Spleen (tissue), 11 donors: ENCODE results near the gene PCSK4. TPM values are rescaled to one million over a fixed set of nuclear protein-coding genes. Genes with fewer than 3 reads are reported as not detected.

Source experiments
- DNase-seq: peaks from one replicate; pipeline ENCODE4 v3.0.0-alpha.2; 2020
- H3K27ac ChIP-seq, 8 donors: fragments of 200-600 bp; sonication (generic) in 7 of 8; 1 replicate in 4 of 8; 2 replicates in 4 of 8; pipeline versions ENCODE4 v1.5.0 to v1.8.0; 2016 to 2021; ENCODE audit warnings: inconsistent platforms in 4 of 8, mild to moderate bottlenecking in 4 of 8, moderate library complexity in 1 of 8
- H3K27me3 ChIP-seq, 7 donors: fragments of 200-600 bp; sonication (generic) in 6 of 7; replicated peaks in 1 of 7; 1 replicate in 4 of 7; 2 replicates in 3 of 7; pipeline versions ENCODE4 v1.5.0 to v1.8.0; 2016 to 2021; ENCODE audit warnings: inconsistent platforms in 3 of 7, mild to moderate bottlenecking in 1 of 7
- H3K36me3 ChIP-seq, 6 donors: fragments of 200-600 bp; sonication (generic) in 5 of 6; 1 replicate in 4 of 6; 2 replicates in 2 of 6; pipeline versions ENCODE4 v1.5.0 to v1.8.0; 2016 to 2021; ENCODE audit warnings: inconsistent platforms in 2 of 6
- H3K4me1 ChIP-seq, 6 donors: fragments of 200-600 bp; sonication (generic) in 5 of 6; 1 replicate in 3 of 6; 2 replicates in 3 of 6; pipeline versions ENCODE4 v1.5.0 to v1.8.0; 2016 to 2021; ENCODE audit warnings: inconsistent platforms in 3 of 6
- H3K4me3 ChIP-seq, 8 donors: fragments of 200-600 bp; sonication (generic) in 7 of 8; 1 replicate in 4 of 8; 2 replicates in 4 of 8; pipeline versions ENCODE4 v1.5.0 to v1.8.0; 2016 to 2021; ENCODE audit warnings: inconsistent platforms in 4 of 8, mild to moderate bottlenecking in 4 of 8, moderate library complexity in 2 of 8
- H3K9me3 ChIP-seq, 8 donors: fragments of 200-600 bp; sonication (generic) in 7 of 8; 1 replicate in 4 of 8; 2 replicates in 4 of 8; pipeline versions ENCODE4 v1.5.0 to v1.8.0; 2016 to 2021; ENCODE audit warnings: inconsistent platforms in 4 of 8
- POLR2A ChIP-seq, 3 donors: fragments of 450-650 bp; IDR thresholded peaks; one replicate each; pipeline ENCODE4 v1.5.1; 2017; ENCODE audit warnings: antibody characterized with exemption in 3 of 3, mild to moderate bottlenecking in 1 of 3
- POLR2AphosphoS5 ChIP-seq, 3 donors: sonication (generic); formaldehyde crosslinking; IDR thresholded peaks; one replicate each; pipeline ENCODE4 v1.5.1; 2017; ENCODE audit warnings: antibody characterized with exemption in 3 of 3
- WGBS, 5 donors: extraction: QIAGEN DNeasy Blood & Tissue Kit in 3 of 5; methylation state at CpG; one replicate each; pipeline versions ENCODE4 v1.1.5 to v1.1.7; 2013 to 2018; 5-methylcytosine and 5-hydroxymethylcytosine counted together
- intact Hi-C: fragments of 100-400 bp; cut with DNase I; formaldehyde crosslinking; loops from one replicate; pipeline ENCODE4 v1.15.0; 2023; ENCODE audit warnings: low total_unique reads
- polyA plus RNA-seq, 3 donors: library from polyadenylated mRNA; stranded (reverse); fragments of 200-250 nt; gene quantifications; one replicate each; pipeline ENCODE4 v1.2.1, GENCODE V29; 2013
- total RNA-seq, 7 donors: library from RNA; depleted of rRNA in 3 of 7; stranded (reverse); fragments of >200 nt in 3 of 7; fragmentation: NEBNext Ultra II Directional in 4 of 7; extraction: Animal tissue kit (Norgen Biotek cat#: 25700) in 4 of 7; gene quantifications; one replicate each; pipeline versions ENCODE4 v1.1.0 to v1.2.1, GENCODE V29; 2016 to 2021
- TF ChIP-seq, protein P1 (sequence below), 11 experiments: fragments of 200-600 bp in 7 of 11; fragments of 450-650 bp in 4 of 11; sonication (generic) in 4 of 11; IDR thresholded peaks in 8 of 11; conservative IDR thresholded peaks in 3 of 11; 1 replicate in 7 of 11; 2 replicates in 4 of 11; pipeline versions ENCODE4 v1.4.0 to v1.8.0; 2016 to 2021; ENCODE audit warnings: antibody characterized with exemption in 11 of 11, inconsistent platforms in 4 of 11, mild to moderate bottlenecking in 1 of 11
- donor health status: healthy with polysubstance abuse.
- donor health status: DM: no; HTN: no; CAD: no; lungs with moderate emphysema.
- donor health status: DM: no; HTN: no; CAD: no.
- donor health status: Bipolar disorder and iron deficiency.
- donor health status: healthy.
- donor health status: DM: no; HTN: no; CAD: no.
- donor health status: DM: yes; HTN: yes; CAD: no.

Gene PCSK4
- total and polyA plus RNA-seq, 10 donors, result 1.1 to 4.2 (median 1.9) TPM

DNA sequence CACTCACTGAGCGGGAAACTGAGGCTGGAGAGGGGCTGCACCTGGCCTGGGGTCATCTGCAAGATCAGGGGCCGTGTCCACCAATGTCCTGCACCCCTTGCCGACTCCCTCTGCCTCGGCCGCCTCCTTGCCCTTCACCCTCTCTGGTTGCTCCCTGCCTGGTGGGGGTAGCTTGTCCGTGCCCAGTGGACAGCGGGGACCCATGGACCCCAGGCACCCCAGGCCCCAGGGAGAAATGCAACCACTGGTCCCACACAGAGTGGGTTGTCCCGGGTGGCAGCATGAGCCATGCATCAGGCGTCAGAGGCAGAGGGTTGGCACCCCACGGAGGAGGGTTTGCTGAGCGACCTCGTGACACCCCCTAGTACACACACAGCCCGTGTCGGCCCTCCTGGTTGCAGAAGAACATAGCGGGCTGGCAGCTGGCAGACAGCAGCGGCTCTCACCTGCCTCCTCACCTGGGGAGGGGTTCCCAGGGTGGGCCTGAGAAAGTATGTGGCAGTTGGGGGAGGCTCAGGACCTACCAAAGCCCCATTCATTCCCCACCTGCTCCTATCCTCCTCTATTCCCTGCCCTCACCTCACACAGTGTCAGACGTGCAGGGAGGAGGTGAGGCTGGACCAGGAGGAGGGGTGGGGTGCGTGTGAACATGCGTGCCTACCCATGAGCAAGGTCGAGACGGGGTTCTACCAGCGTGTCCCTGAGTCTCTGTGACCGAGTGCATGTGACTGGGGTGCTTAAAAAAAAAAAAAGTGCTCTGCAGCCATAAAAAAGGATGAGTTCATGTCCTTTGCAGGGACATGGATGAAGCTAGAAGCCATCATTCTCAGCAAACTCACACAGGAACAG lies 14.0 kb upstream of the PCSK4 start:
- H3K4me3 ChIP-seq, result peak overlapping the region in 1 of 8 donors; percentile 24
- peaks cover 8 to 29% (median 19%) of the 10 kb centered on the region in 6 donors for H3K4me1 ChIP-seq
- no peak overlapping the region for H3K27ac ChIP-seq
- peaks cover 0 to 9% (median 0%) of the 10 kb centered on the region in 8 donors for H3K9me3 ChIP-seq
- H3K36me3 ChIP-seq, result no peaks in the 10 kb centered on the region
- WGBS, 5 donors, result 53 to 63% (median 57%) methylated on average over 22 to 23 of the region's 23 CpGs
- TF ChIP-seq POLR2A (IDR thresholded peaks at IDR 0.05) (no peak), POLR2AphosphoS5 (IDR thresholded peaks at IDR 0.05) (no peak)
- TF ChIP-seq, protein P1, sequence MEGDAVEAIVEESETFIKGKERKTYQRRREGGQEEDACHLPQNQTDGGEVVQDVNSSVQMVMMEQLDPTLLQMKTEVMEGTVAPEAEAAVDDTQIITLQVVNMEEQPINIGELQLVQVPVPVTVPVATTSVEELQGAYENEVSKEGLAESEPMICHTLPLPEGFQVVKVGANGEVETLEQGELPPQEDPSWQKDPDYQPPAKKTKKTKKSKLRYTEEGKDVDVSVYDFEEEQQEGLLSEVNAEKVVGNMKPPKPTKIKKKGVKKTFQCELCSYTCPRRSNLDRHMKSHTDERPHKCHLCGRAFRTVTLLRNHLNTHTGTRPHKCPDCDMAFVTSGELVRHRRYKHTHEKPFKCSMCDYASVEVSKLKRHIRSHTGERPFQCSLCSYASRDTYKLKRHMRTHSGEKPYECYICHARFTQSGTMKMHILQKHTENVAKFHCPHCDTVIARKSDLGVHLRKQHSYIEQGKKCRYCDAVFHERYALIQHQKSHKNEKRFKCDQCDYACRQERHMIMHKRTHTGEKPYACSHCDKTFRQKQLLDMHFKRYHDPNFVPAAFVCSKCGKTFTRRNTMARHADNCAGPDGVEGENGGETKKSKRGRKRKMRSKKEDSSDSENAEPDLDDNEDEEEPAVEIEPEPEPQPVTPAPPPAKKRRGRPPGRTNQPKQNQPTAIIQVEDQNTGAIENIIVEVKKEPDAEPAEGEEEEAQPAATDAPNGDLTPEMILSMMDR (IDR thresholded peaks at IDR 0.05 in 8 of 11, conservative IDR thresholded peaks at IDR 0.05 in 3 of 11), result no peak
- intact Hi-C loops, result no loop called here
- H3K27me3 ChIP-seq, result peaks cover 0 to 93% (median 21%) of the 10 kb centered on the region in 7 donors
- DNase-seq, result no peak

DNA sequence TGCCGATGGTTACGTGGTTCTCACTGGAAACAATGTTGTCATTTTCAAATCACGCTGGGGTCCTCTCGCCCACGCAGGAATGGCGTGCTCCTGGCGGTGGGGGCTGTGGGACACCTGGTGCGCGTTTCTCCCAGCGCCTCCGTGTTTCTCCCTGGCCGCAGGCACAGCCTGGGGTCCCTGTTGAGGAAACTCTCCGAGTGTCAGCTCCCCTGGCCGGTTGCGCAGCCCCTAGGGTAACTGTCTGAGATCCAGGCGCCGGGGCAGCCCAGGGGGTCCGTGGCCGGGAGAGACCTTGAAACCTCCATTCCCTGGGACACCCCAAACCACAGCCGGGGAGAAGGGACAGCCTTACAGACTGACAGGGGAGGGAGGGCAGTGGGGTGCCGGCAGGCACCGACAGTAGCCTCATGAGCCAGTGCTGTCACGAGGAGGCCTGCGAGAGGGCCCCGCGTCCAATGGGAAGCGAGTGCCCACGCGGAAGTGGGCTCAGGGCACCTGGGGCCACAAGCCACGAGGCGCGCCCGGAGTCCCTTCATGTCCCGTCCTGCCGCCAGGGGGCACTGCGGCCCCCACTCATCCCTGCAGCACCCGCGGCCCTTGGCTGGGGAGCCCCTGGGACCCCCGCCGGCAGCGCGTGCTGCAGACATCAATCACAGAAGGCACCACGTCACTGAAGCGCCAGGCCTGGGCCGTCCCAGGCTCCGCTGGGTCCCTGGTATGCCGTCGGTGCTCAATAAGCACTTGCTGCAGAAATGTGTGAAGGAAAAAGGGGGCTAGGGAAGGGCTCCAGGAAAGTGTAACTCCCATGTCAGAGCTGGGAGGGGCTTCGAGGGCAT lies 13.2 kb upstream of the PCSK4 start:
- DNase-seq, result no peak
- intact Hi-C loops, result no loop called here
- H3K27ac ChIP-seq, result no peak overlapping the region
- peaks cover 8 to 25% (median 19%) of the 10 kb centered on the region in 6 donors for H3K4me1 ChIP-seq
- TF ChIP-seq POLR2A (IDR thresholded peaks at IDR 0.05), result no peak
- TF ChIP-seq, protein P1 (IDR thresholded peaks at IDR 0.05 in 8 of 11, conservative IDR thresholded peaks at IDR 0.05 in 3 of 11), result peak in 10 of 11 experiments; percentile 29 to 81 (median 66)
- TF ChIP-seq POLR2AphosphoS5 (IDR thresholded peaks at IDR 0.05), result peak in 1 of 3 donors; percentile 30
- no peaks in the 10 kb centered on the region for H3K36me3 ChIP-seq
- 10 to 33% (median 11%) methylated on average over 24 to 49 of the region's 49 CpGs for WGBS, 5 donors
- H3K4me3 ChIP-seq, result peak overlapping the region in 1 of 8 donors; percentile 24
- H3K9me3 ChIP-seq, result peaks cover 0 to 5% (median 0%) of the 10 kb centered on the region in 8 donors
- H3K27me3 ChIP-seq, result peaks cover 0 to 87% (median 22%) of the 10 kb centered on the region in 7 donors

- intact Hi-C loops, result no loop called here
- 65 to 71% (median 69%) methylated on average over 13 to 14 of the region's 14 CpGs for WGBS, 5 donors
- Histone ChIP-seq H3K4me1 (peaks cover 8 to 17% (median 14%) of the 10 kb centered on the region in 6 donors), H3K9me3 (peaks cover 0 to 4% (median 0%) of the 10 kb centered on the region in 8 donors), H3K36me3 (no peaks in the 10 kb centered on the region), H3K27ac (no peak overlapping the region), H3K4me3 (no peak overlapping the region), H3K27me3 (peaks cover 0 to 87% (median 29%) of the 10 kb centered on the region in 7 donors)
- TF ChIP-seq, protein P1 (IDR thresholded peaks at IDR 0.05 in 8 of 11, conservative IDR thresholded peaks at IDR 0.05 in 3 of 11), result no peak
- TF ChIP-seq POLR2A (IDR thresholded peaks at IDR 0.05) (no peak), POLR2AphosphoS5 (IDR thresholded peaks at IDR 0.05) (no peak)
- DNase-seq, result no peak
Measured at GRCh38 chr19:1502433-1503088, 12.4 kb upstream of the PCSK4 start.
